H1 (cell line): Measurements from ENCODE around the gene RSL24D1. TPM values are rescaled to one million over a fixed set of nuclear protein-coding genes. Genes with fewer than 3 reads are reported as not detected.
A peak's percentile ranks its signal among the peaks of the same experiment; 100 is the strongest.

ENCODE experiments used
- CTCF ChIA-PET: fragments of 300-600 bp; sonication (Branson Sonifier 250); formaldehyde crosslinking; loops from one replicate; lab custom pipeline; 2021; ENCODE audit not compliant: partially characterized antibody; lab: Charles Lee
- POLR2A ChIA-PET: fragments of 300-600 bp; sonication (Branson Sonifier 250); formaldehyde crosslinking; loops from one replicate; lab custom pipeline; 2021; ENCODE audit warnings: inconsistent platforms; ENCODE audit not compliant: partially characterized antibody; lab: Charles Lee
- DNase-seq, 2 experiments: peaks; one replicate each; pipeline versions ENCODE4 v3.0.0 to v3.0.0-alpha.2; 2010 to 2022; ENCODE audit warnings: low spot score in 2 of 2, low read depth in 1 of 2, mixed read lengths in 1 of 2
- FAIRE-seq: peaks from 2 replicates; lab custom pipeline; 2011; peaks lifted over from hg19 to GRCh38; lab: Jason Lieb, UNC
- H2AFZ ChIP-seq: 2 replicates; pipeline ENCODE4 v1.8.1; 2012; ENCODE audit warnings: low read length, inconsistent platforms
- H2AK5ac ChIP-seq: 2 replicates; pipeline ENCODE4 v1.6.1; 2013; ENCODE audit warnings: low read depth, low read length
- H2BK120ac ChIP-seq: replicated peaks from 2 replicates; pipeline ENCODE3; 2013; ENCODE audit warnings: low read depth, low read length, inconsistent platforms
- H2BK12ac ChIP-seq: 2 replicates; pipeline ENCODE4 v1.6.1; 2013; ENCODE audit warnings: low read depth, low read length
- H2BK15ac ChIP-seq: 2 replicates; pipeline ENCODE4 v1.6.1; 2013; ENCODE audit warnings: low read length
- H2BK20ac ChIP-seq: 2 replicates; pipeline ENCODE4 v1.6.1; 2013; ENCODE audit warnings: low read length
- H2BK5ac ChIP-seq: 2 replicates; pipeline ENCODE4 v1.6.1; 2013; ENCODE audit warnings: low read depth, low read length
- H3K14ac ChIP-seq: 2 replicates; pipeline ENCODE4 v1.6.1; 2013; ENCODE audit warnings: inconsistent platforms; ENCODE audit not compliant: insufficient read length
- H3K18ac ChIP-seq: 2 replicates; pipeline ENCODE4 v1.6.1; 2013; ENCODE audit warnings: low read length; ENCODE audit errors: extremely low read depth
- H3K23ac ChIP-seq: 2 replicates; pipeline ENCODE4 v1.6.1; 2013; ENCODE audit warnings: inconsistent platforms; ENCODE audit not compliant: insufficient read length
- H3K23me2 ChIP-seq: 2 replicates; pipeline ENCODE4 v1.6.1; 2013; ENCODE audit warnings: low read depth, low read length
- H3K27ac ChIP-seq: 2 replicates; pipeline ENCODE4 v1.6.1; 2011; ENCODE audit warnings: low read depth, low read length, inconsistent platforms
- H3K27me3 ChIP-seq, 4 experiments: replicated peaks in 1 of 4; 1 replicate in 1 of 4; 2 replicates in 3 of 4; pipeline versions ENCODE4 v1.6.1 to v1.8.1; 2011 to 2013; ENCODE audit warnings: low read length in 3 of 4, mild to moderate bottlenecking in 3 of 4, inconsistent platforms in 2 of 4, mixed read lengths in 2 of 4, moderate library complexity in 1 of 4; ENCODE audit not compliant: control insufficient read depth in 3 of 4, insufficient read depth in 3 of 4; ENCODE audit errors: extremely low read depth in 1 of 4
- H3K36me3 ChIP-seq, 4 experiments: 2 replicates each; pipeline versions ENCODE4 v1.6.1 to v1.8.1; 2011 to 2013; ENCODE audit warnings: mild to moderate bottlenecking in 4 of 4, low read length in 3 of 4, moderate library complexity in 2 of 4, control low read depth in 1 of 4, inconsistent platforms in 1 of 4; ENCODE audit not compliant: insufficient read depth in 4 of 4, control insufficient read depth in 2 of 4
- H3K4ac ChIP-seq: replicated peaks from 2 replicates; pipeline ENCODE3; 2013; ENCODE audit warnings: low read length, low read depth, mixed read lengths, inconsistent platforms; ENCODE audit not compliant: insufficient read length
- H3K4me1 ChIP-seq, 4 experiments: replicated peaks in 1 of 4; 1 replicate in 1 of 4; 2 replicates in 3 of 4; pipeline versions ENCODE4 v1.6.1 to v1.8.1; 2011 to 2013; ENCODE audit warnings: low read length in 3 of 4, inconsistent platforms in 2 of 4, mixed read lengths in 1 of 4; ENCODE audit not compliant: insufficient read depth in 4 of 4, control insufficient read depth in 3 of 4
- H3K4me2 ChIP-seq, 2 experiments: 2 replicates each; pipeline versions ENCODE4 v1.6.1 to v1.8.1; 2011 to 2013; ENCODE audit warnings: low read depth in 2 of 2, low read length in 2 of 2, control low read depth in 1 of 2, inconsistent platforms in 1 of 2, mild to moderate bottlenecking in 1 of 2; ENCODE audit not compliant: insufficient read depth in 1 of 2
- H3K4me3 ChIP-seq, 4 experiments: fragments of 200-600, 300-600 bp in 1 of 4; sonication (generic), shearing (Covaris generic), sonication (Bioruptor Twin) in 1 of 4; 2 replicates each; pipeline versions ENCODE4 v1.5.1 to v1.8.1; 2011 to 2016; ENCODE audit warnings: low read length in 4 of 4, low read depth in 3 of 4, control low read depth in 2 of 4, inconsistent platforms in 2 of 4, mild to moderate bottlenecking in 2 of 4, mixed read lengths in 1 of 4, moderate library complexity in 1 of 4; ENCODE audit not compliant: insufficient read depth in 2 of 4; ENCODE audit errors: extremely low read depth in 1 of 4
- H3K56ac ChIP-seq: replicated peaks from 2 replicates; pipeline ENCODE3; 2013; ENCODE audit warnings: low read depth, mild to moderate bottlenecking, mixed read lengths, low read length, inconsistent platforms; ENCODE audit not compliant: insufficient read length
- H3K79me1 ChIP-seq: 2 replicates; pipeline ENCODE4 v1.6.1; 2013; ENCODE audit warnings: low read depth, low read length, control low read depth
- H3K79me2 ChIP-seq, 2 experiments: 2 replicates each; pipeline versions ENCODE4 v1.6.1 to v1.8.1; 2012 to 2013; ENCODE audit warnings: low read length in 2 of 2, mild to moderate bottlenecking in 2 of 2, inconsistent platforms in 1 of 2; ENCODE audit not compliant: insufficient read depth in 2 of 2, control insufficient read depth in 1 of 2
- H3K9ac ChIP-seq, 4 experiments: replicated peaks in 1 of 4; 1 replicate in 1 of 4; 2 replicates in 3 of 4; pipeline versions ENCODE4 v1.6.1 to v1.8.1; 2011 to 2013; ENCODE audit warnings: low read depth in 3 of 4, low read length in 3 of 4, control low read depth in 2 of 4, mild to moderate bottlenecking in 2 of 4, moderate library complexity in 2 of 4, inconsistent platforms in 1 of 4; ENCODE audit errors: extremely low read depth in 1 of 4
- H3K9me3 ChIP-seq, 2 experiments: 2 replicates each; pipeline versions ENCODE4 v1.6.1 to v1.8.1; 2012 to 2013; ENCODE audit warnings: mild to moderate bottlenecking in 2 of 2, moderate library complexity in 2 of 2, control low read depth in 1 of 2, inconsistent platforms in 1 of 2, low read depth in 1 of 2, low read length in 1 of 2, mixed read lengths in 1 of 2; ENCODE audit not compliant: insufficient read depth in 2 of 2
- H4K20me1 ChIP-seq, 2 experiments: replicated peaks in 1 of 2; 2 replicates each; pipeline versions ENCODE3 to v1.8.1; 2011 to 2013; ENCODE audit warnings: inconsistent platforms in 2 of 2, low read length in 2 of 2, mild to moderate bottlenecking in 1 of 2; ENCODE audit not compliant: insufficient read depth in 2 of 2, control insufficient read depth in 1 of 2
- H4K5ac ChIP-seq: 2 replicates; pipeline ENCODE4 v1.6.1; 2013; ENCODE audit warnings: low read length, low read depth, mixed read lengths, inconsistent platforms; ENCODE audit not compliant: insufficient read length
- H4K8ac ChIP-seq: 2 replicates; pipeline ENCODE4 v1.8.0; 2013; ENCODE audit warnings: mild to moderate bottlenecking, moderate library complexity, low read length, inconsistent platforms; ENCODE audit not compliant: insufficient read depth; ENCODE audit errors: extremely low read depth
- H4K91ac ChIP-seq: replicated peaks from 2 replicates; pipeline ENCODE3; 2013; ENCODE audit warnings: low read length, mixed read lengths, inconsistent platforms; ENCODE audit not compliant: insufficient read length
- BCL11A ChIP-seq, 2 experiments: IDR thresholded peaks; one replicate each; pipeline ENCODE4 v1.6.1; 2011; ENCODE audit warnings: low read depth in 2 of 2, low read length in 2 of 2, mild to moderate bottlenecking in 2 of 2
- GTF2F1 ChIP-seq: IDR thresholded peaks from 2 replicates; pipeline ENCODE4 v1.6.1; 2012; ENCODE audit warnings: low read depth, low read length, improper control_type of control experiment, borderline replicate concordance
- JUND ChIP-seq: IDR thresholded peaks from 2 replicates; pipeline ENCODE4 v1.6.1; 2011; ENCODE audit warnings: mild to moderate bottlenecking, improper control_type of control experiment, low read length
- NANOG ChIP-seq: IDR thresholded peaks from 2 replicates; pipeline ENCODE4 v1.6.1; 2011; ENCODE audit warnings: low read length, low read depth, mild to moderate bottlenecking, inconsistent platforms; ENCODE audit not compliant: insufficient read depth, poor library complexity, severe bottlenecking
- POU5F1 ChIP-seq: IDR thresholded peaks from 2 replicates; pipeline ENCODE4 v1.6.1; 2011; ENCODE audit warnings: low read depth, mild to moderate bottlenecking, low read length, moderate library complexity
- TEAD4 ChIP-seq: IDR thresholded peaks from 2 replicates; pipeline ENCODE4 v1.6.1; 2012; ENCODE audit warnings: low read depth, low read length, inconsistent platforms, mixed read lengths
- WGBS, 2 experiments: shearing (Covaris generic) in 1 of 2; methylation state at CpG; one replicate each; pipeline versions ENCODE4 v1.1.6 to v1.1.7; 2013 to 2015; ENCODE audit warnings: low lambda C conversion rate in 2 of 2, mixed read lengths in 2 of 2, inconsistent platforms in 1 of 2, low coverage in 1 of 2, missing lambda C conversion rate in 1 of 2; ENCODE audit not compliant: insufficient replicate concordance in 2 of 2, insufficient coverage in 1 of 2, insufficient read length in 1 of 2; ENCODE audit errors: extremely low coverage in 1 of 2, missing lambda C conversion rate in 1 of 2; 5-methylcytosine and 5-hydroxymethylcytosine counted together
- polyA plus RNA-seq, 7 experiments: library from polyadenylated mRNA; depleted of rRNA in 3 of 7; stranded (reverse) in 5 of 7; unstranded in 2 of 7; fragments of >200 nt in 5 of 7; fragments of 200-250 nt in 2 of 7; gene quantifications; 1 replicate in 5 of 7; 2 replicates in 1 of 7; 4 replicates in 1 of 7; pipeline versions ENCODE4 v1.2.1 to v1.2.3, GENCODE V29; 2011 to 2013; ENCODE audit warnings: missing spikeins in 2 of 7, mixed read lengths in 2 of 7
- total RNA-seq: library from RNA; stranded (reverse); fragmentation: NEBNext Ultra II Directional; extraction: Animal tissue kit (Norgen Biotek cat#: 25700); gene quantifications from 2 replicates; pipeline ENCODE4 v1.2.1, GENCODE V29; 2021
- TF ChIP-seq, protein P1 (sequence below): IDR thresholded peaks from 2 replicates; pipeline ENCODE4 v1.6.1; 2011; ENCODE audit warnings: low read length, improper control_type of control experiment
- TF ChIP-seq, protein P2 (sequence below): IDR thresholded peaks from 2 replicates; pipeline ENCODE4 v1.6.1; 2012; ENCODE audit warnings: inconsistent platforms

RSL24D1 gene
- total and polyA plus RNA-seq, 2 of the 8 experiments (the other 6 are each of a cell fraction or from before 2014, with no cell fraction given): 45.7 to 130 TPM

DNA sequence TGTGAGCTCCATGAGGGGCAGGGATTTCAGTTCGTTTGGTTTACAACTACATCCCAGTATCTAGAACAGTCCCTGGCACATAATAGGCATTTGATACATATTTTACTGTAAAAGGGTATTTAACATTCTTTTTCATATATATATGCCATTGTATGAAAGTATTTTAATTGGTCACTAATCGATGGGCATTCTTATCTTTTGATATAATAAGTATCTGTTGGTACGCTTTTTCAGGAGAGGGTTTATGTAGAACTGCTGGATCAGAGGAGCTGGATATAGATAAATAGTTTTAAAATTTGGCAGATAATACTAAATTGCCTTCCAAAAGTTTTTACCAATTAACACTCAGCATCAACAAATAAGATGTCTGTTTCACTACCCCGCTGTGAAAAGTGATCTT, 978 bp upstream of the RSL24D1 start:
- Histone ChIP-seq H3K14ac (no peak overlapping the region), H3K36me3 (peaks cover 0 to 17% (median 0%) of the 10 kb centered on the region in 4 experiments; a peak in 3 of 8 replicates), H3K18ac (0 out of 2 replicates have a peak overlapping the region, but pooled peaks have one; percentile 95), H2BK20ac (no peak overlapping the region), H3K56ac (peak overlapping the region; percentile 52), H3K9ac (peak overlapping the region in 2 of 4 experiments; percentile 34 to 96; a peak in 4 of 7 replicates), H3K4me1 (peaks cover 0 to 4% (median 0%) of the 10 kb centered on the region in 4 experiments; a peak in 3 of 7 replicates), H3K4ac (no peak overlapping the region), H3K27me3 (no peaks in the 10 kb centered on the region; a peak in 1 of 7 replicates), H3K23ac (no peak overlapping the region), H2BK15ac (no peak overlapping the region), H4K20me1 (peaks cover 2 to 8% of the 10 kb centered on the region in 2 experiments), H2BK120ac (no peak overlapping the region), H2BK5ac (no peak overlapping the region), H3K79me1 (no peaks in the 10 kb centered on the region), H3K27ac (no peak overlapping the region), H4K91ac (peak overlapping the region; percentile 77), H4K5ac (no peak overlapping the region), H3K79me2 (peaks cover 28 to 41% of the 10 kb centered on the region in 2 experiments), H2AK5ac (no peak overlapping the region), H3K4me3 (peak overlapping the region; percentile 93 to 100 (median 99); a peak in 7 of 8 replicates), H3K4me2 (peak overlapping the region; percentile 92 to 93), H4K8ac (no peak overlapping the region), H3K23me2 (peaks cover 5% of the 10 kb centered on the region), H2BK12ac (no peak overlapping the region), H2AFZ (peak overlapping the region; percentile 100; the same call in 1 of the 2 replicates), H3K9me3 (0 out of 4 replicates have a peak, but pooled peaks cover 0 to 2% of the 10 kb centered on the region in 2 experiments)
- FAIRE-seq (no peak), DNase-seq (no peak)
- 53% methylated on average over 4 of the region's 4 CpGs; no CpG with 5 or more reads in 1 of the 2 experiments for WGBS, 2 experiments
- ChIA-PET POLR2A (interaction anchor here (1.0 to 3.1 kb wide), 11 partner anchors 10 to 242 kb away, joined by 3 to 21 read pairs (median 4); no protein-coding TSS in a partner anchor), CTCF (interaction anchor here (0.6 to 2.5 kb wide), 6 partner anchors 9 to 438 kb away, joined by 3 to 6 read pairs (median 4); partner anchors contain the start of genes CCPG1 and PIERCE2)
- no peak for TF ChIP-seq BCL11A (IDR thresholded peaks at IDR 0.05; ENCODE audit: low read depth in 2 of 2, low read length in 2 of 2)
- no peak for TF ChIP-seq GTF2F1
- no peak for TF ChIP-seq TEAD4
- TF ChIP-seq POU5F1: no peak
- TF ChIP-seq NANOG: no peak
- TF ChIP-seq, protein P1, sequence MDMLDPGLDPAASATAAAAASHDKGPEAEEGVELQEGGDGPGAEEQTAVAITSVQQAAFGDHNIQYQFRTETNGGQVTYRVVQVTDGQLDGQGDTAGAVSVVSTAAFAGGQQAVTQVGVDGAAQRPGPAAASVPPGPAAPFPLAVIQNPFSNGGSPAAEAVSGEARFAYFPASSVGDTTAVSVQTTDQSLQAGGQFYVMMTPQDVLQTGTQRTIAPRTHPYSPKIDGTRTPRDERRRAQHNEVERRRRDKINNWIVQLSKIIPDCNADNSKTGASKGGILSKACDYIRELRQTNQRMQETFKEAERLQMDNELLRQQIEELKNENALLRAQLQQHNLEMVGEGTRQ: no peak
- no peak for TF ChIP-seq JUND
- TF ChIP-seq, protein P2, sequence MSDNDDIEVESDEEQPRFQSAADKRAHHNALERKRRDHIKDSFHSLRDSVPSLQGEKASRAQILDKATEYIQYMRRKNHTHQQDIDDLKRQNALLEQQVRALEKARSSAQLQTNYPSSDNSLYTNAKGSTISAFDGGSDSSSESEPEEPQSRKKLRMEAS: no peak
